Skeletal muscle satellite cell (primary cell): ENCODE data around the gene AREL1.

Experiments used
- H3K27me3 ChIP-seq: 2 replicates; pipeline ENCODE4 v1.7.0; 2013; ENCODE audit warnings: low read length; ENCODE audit not compliant: control insufficient read depth, insufficient read depth
- H3K36me3 ChIP-seq: 2 replicates; pipeline ENCODE4 v1.7.0; 2013; ENCODE audit warnings: mild to moderate bottlenecking, control low read depth, low read length; ENCODE audit not compliant: insufficient read depth
- H3K4me1 ChIP-seq: 2 replicates; pipeline ENCODE4 v1.7.0; 2013; ENCODE audit warnings: low read length; ENCODE audit not compliant: control insufficient read depth, insufficient read depth
- H3K4me2 ChIP-seq: 2 replicates; pipeline ENCODE4 v1.7.0; 2013; ENCODE audit warnings: mild to moderate bottlenecking, low read length
- H3K4me3 ChIP-seq: 2 replicates; pipeline ENCODE4 v1.7.0; 2013; ENCODE audit warnings: low read length
- H3K9ac ChIP-seq: 2 replicates; pipeline ENCODE4 v1.7.0; 2013; ENCODE audit warnings: mild to moderate bottlenecking, low read depth, low read length, moderate library complexity
- H3K9me3 ChIP-seq: replicated peaks from 2 replicates; pipeline ENCODE4 v1.7.0; 2013; ENCODE audit warnings: mild to moderate bottlenecking, control low read depth, low read length

AREL1 gene

GRCh38 chr14:74670726-74671411 lies 42.0 kb downstream of the AREL1 start:
- no peaks in the 10 kb centered on the region for H3K9me3 ChIP-seq
- no peak overlapping the region for H3K4me3 ChIP-seq
- H3K4me1 ChIP-seq, result peaks cover 27% of the 10 kb centered on the region
- H3K9ac ChIP-seq, result peak overlapping the region; percentile 4
- H3K4me2 ChIP-seq, result peak overlapping the region; percentile 51
- H3K36me3 ChIP-seq, result peaks cover 63% of the 10 kb centered on the region
- H3K27me3 ChIP-seq, result no peaks in the 10 kb centered on the region

- Histone ChIP-seq H3K36me3 (peaks cover 59% of the 10 kb centered on the region), H3K4me1 (peaks cover 22% of the 10 kb centered on the region), H3K4me3 (no peak overlapping the region), H3K4me2 (no peak overlapping the region), H3K9me3 (no peaks in the 10 kb centered on the region), H3K27me3 (no peaks in the 10 kb centered on the region), H3K9ac (no peak overlapping the region)
Observed at GRCh38 chr14:74669846-74670245, 43.0 kb downstream of the AREL1 start.

GRCh38 chr14:74669256-74669655 lies 43.6 kb downstream of the AREL1 start:
- Histone ChIP-seq H3K27me3 (no peaks in the 10 kb centered on the region), H3K4me3 (no peak overlapping the region), H3K9ac (no peak overlapping the region), H3K4me1 (peaks cover 22% of the 10 kb centered on the region), H3K4me2 (no peak overlapping the region), H3K9me3 (no peaks in the 10 kb centered on the region), H3K36me3 (peaks cover 59% of the 10 kb centered on the region)

GRCh38 chr14:74667758-74668157 lies 45.1 kb downstream of the AREL1 start:
- no peak overlapping the region for H3K9ac ChIP-seq
- H3K4me2 ChIP-seq, result no peak overlapping the region
- no peaks in the 10 kb centered on the region for H3K9me3 ChIP-seq
- H3K36me3 ChIP-seq, result peaks cover 60% of the 10 kb centered on the region
- no peak overlapping the region for H3K4me3 ChIP-seq
- no peaks in the 10 kb centered on the region for H3K27me3 ChIP-seq
- H3K4me1 ChIP-seq, result peaks cover 30% of the 10 kb centered on the region

GRCh38 chr14:74664717-74665116 lies 48.2 kb downstream of the AREL1 start:
- no peaks in the 10 kb centered on the region for H3K27me3 ChIP-seq
- H3K9me3 ChIP-seq, result no peaks in the 10 kb centered on the region
- no peak overlapping the region for H3K9ac ChIP-seq
- H3K4me1 ChIP-seq, result peaks cover 17% of the 10 kb centered on the region
- H3K4me2 ChIP-seq, result no peak overlapping the region
- H3K36me3 ChIP-seq, result peaks cover 58% of the 10 kb centered on the region
- H3K4me3 ChIP-seq, result no peak overlapping the region

- Histone ChIP-seq H3K4me3 (no peak overlapping the region), H3K36me3 (peaks cover 50% of the 10 kb centered on the region)
Observed at GRCh38 chr14:74663884-74664283, 49.0 kb downstream of the AREL1 start.

GRCh38 chr14:74661726-74662450 lies 51.0 kb downstream of the AREL1 start:
- peaks cover 30% of the 10 kb centered on the region for H3K36me3 ChIP-seq
- H3K4me2 ChIP-seq, result no peak overlapping the region
- no peaks in the 10 kb centered on the region for H3K9me3 ChIP-seq
- H3K4me3 ChIP-seq, result no peak overlapping the region
- no peak overlapping the region for H3K9ac ChIP-seq
- peaks cover 45% of the 10 kb centered on the region for H3K4me1 ChIP-seq
- no peaks in the 10 kb centered on the region for H3K27me3 ChIP-seq

More at GRCh38 chr14:74663884-74664283, 49.0 kb downstream of the AREL1 start:
- Histone ChIP-seq H3K9me3 (no peaks in the 10 kb centered on the region), H3K9ac (no peak overlapping the region), H3K4me2 (no peak overlapping the region), H3K4me1 (peaks cover 26% of the 10 kb centered on the region), H3K27me3 (no peaks in the 10 kb centered on the region)

- Histone ChIP-seq H3K4me1 (peaks cover 55% of the 10 kb centered on the region), H3K4me3 (no peak overlapping the region), H3K9ac (no peak overlapping the region), H3K36me3 (peaks cover 30% of the 10 kb centered on the region), H3K27me3 (no peaks in the 10 kb centered on the region), H3K9me3 (no peaks in the 10 kb centered on the region), H3K4me2 (no peak overlapping the region)
Observed at GRCh38 chr14:74660863-74661262, 52.0 kb downstream of the AREL1 start.

GRCh38 chr14:74660167-74660566 lies 52.7 kb downstream of the AREL1 start:
- Histone ChIP-seq H3K4me1 (peaks cover 62% of the 10 kb centered on the region), H3K9me3 (no peaks in the 10 kb centered on the region), H3K4me2 (no peak overlapping the region), H3K27me3 (no peaks in the 10 kb centered on the region), H3K36me3 (peaks cover 30% of the 10 kb centered on the region), H3K4me3 (no peak overlapping the region), H3K9ac (no peak overlapping the region)

- Histone ChIP-seq H3K4me1 (peaks cover 71% of the 10 kb centered on the region), H3K4me2 (peak overlapping the region; percentile 28), H3K4me3 (no peak overlapping the region), H3K9me3 (no peaks in the 10 kb centered on the region), H3K9ac (no peak overlapping the region), H3K27me3 (no peaks in the 10 kb centered on the region), H3K36me3 (peaks cover 21% of the 10 kb centered on the region)
Observed at GRCh38 chr14:74658535-74659131, 54.2 kb downstream of the AREL1 start.

- H3K9ac ChIP-seq, result no peak overlapping the region
- H3K4me2 ChIP-seq, result no peak overlapping the region
- H3K4me3 ChIP-seq, result no peak overlapping the region
- H3K4me1 ChIP-seq, result peaks cover 69% of the 10 kb centered on the region
- H3K9me3 ChIP-seq, result no peaks in the 10 kb centered on the region
- H3K36me3 ChIP-seq, result peaks cover 11% of the 10 kb centered on the region
- H3K27me3 ChIP-seq, result no peaks in the 10 kb centered on the region
Observed at GRCh38 chr14:74656964-74657363, 55.9 kb downstream of the AREL1 start.
